ENCODE data around the gene ZBTB7B. TPM values are rescaled to one million over a fixed set of nuclear protein-coding genes. Genes with fewer than 3 reads are reported as not detected.

The ZBTB7B gene
- total and polyA plus RNA-seq, 2 donors (not counting 1 experiment from before 2014, with no cell fraction given): 55.7 to 67.3 TPM

DNA sequence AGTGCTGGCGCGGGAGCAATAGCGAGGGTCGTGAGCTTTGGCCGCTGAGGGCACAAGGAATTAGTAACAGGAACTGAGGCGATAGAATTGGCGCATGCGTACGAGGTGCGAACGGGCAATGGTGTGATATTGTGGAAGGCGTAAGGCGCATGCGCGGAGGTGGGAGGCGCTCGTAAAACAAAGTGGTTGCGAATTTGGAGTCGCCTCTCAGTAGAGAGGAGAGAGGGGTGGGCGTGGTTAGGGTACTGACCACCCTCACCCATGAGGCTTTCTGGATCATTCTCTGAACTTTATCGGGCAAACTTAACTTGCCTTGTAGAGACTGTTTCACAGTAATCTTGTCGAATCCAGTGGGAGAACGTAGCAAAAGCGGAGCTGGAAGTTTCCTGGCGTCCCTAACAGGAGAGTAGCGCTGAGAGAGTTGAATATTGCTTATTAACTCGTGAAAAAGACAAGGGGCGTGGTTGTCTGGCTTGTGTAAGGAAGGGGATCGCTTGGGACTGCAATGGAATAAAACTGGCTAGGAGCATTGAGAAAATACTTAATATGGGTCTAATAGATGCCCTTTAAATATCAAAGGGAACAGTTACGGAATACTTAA is 27.7 kb upstream of the ZBTB7B start:
- H3K4me1 ChIP-seq (ENCODE audit: control insufficient read depth in 2 of 2, insufficient read depth in 2 of 2, low read length in 2 of 2): peaks cover 22 to 44% of the 10 kb centered on the region in 2 donors
- H3K9me3 Mint-ChIP-seq (ENCODE audit: insufficient read depth): no peaks in the 10 kb centered on the region
- H3K27me3 Mint-ChIP-seq: no peaks in the 10 kb centered on the region
- ChIA-PET CTCF (interaction anchor here (0.7 to 8.7 kb wide), 10 partner anchors 8 to 415 kb away, joined by 3 to 110 read pairs (median 8); partner anchors contain the start of genes FLAD1, PBXIP1 and PYGO2), POLR2A (interaction anchor here (0.6 to 3.8 kb wide), 9 partner anchors 13 to 110 kb away, joined by 3 to 32 read pairs (median 8); partner anchors contain the start of genes PBXIP1, PYGO2 and ZBTB7B)
- H3K27ac Mint-ChIP-seq: no peak overlapping the region
- no peak for TF ChIP-seq EZH2 (IDR thresholded peaks at IDR 0.05; ENCODE audit: borderline replicate concordance, insufficient read depth, low read depth, low read length, poor library complexity, severe bottlenecking)
- TF ChIP-seq, protein P1, sequence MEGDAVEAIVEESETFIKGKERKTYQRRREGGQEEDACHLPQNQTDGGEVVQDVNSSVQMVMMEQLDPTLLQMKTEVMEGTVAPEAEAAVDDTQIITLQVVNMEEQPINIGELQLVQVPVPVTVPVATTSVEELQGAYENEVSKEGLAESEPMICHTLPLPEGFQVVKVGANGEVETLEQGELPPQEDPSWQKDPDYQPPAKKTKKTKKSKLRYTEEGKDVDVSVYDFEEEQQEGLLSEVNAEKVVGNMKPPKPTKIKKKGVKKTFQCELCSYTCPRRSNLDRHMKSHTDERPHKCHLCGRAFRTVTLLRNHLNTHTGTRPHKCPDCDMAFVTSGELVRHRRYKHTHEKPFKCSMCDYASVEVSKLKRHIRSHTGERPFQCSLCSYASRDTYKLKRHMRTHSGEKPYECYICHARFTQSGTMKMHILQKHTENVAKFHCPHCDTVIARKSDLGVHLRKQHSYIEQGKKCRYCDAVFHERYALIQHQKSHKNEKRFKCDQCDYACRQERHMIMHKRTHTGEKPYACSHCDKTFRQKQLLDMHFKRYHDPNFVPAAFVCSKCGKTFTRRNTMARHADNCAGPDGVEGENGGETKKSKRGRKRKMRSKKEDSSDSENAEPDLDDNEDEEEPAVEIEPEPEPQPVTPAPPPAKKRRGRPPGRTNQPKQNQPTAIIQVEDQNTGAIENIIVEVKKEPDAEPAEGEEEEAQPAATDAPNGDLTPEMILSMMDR (IDR thresholded peaks at IDR 0.05): no peak
- no peaks in the 10 kb centered on the region for H3K9me3 ChIP-seq (ENCODE audit: control extremely low read depth in 1 of 3, control insufficient read depth in 2 of 3, insufficient read depth in 1 of 3, low read length in 2 of 3)
- WGBS (ENCODE audit: insufficient coverage): under 1% methylated on average over 26 of the region's 30 CpGs
- ATAC-seq (ENCODE audit: low read depth): peak; percentile 51
- peaks cover 5 to 9% of the 10 kb centered on the region in 2 experiments for H3K36me3 ChIP-seq (replicated peaks in 1 of 2; ENCODE audit: control extremely low read depth in 1 of 2, control insufficient read depth in 1 of 2, extremely low read depth in 1 of 2, insufficient read depth in 2 of 2, low read length in 1 of 2)
- H4K20me1 ChIP-seq (ENCODE audit: control insufficient read depth, insufficient read depth, low read length, poor library complexity, severe bottlenecking): peaks cover 31% of the 10 kb centered on the region
- H3K4me2 ChIP-seq (replicated peaks; ENCODE audit: low read depth, low read length, poor library complexity, severe bottlenecking): peak overlapping the region; percentile 86
- peak overlapping the region; percentile 71 to 99 (median 90) for H3K4me3 ChIP-seq (ENCODE audit: control extremely low read depth in 1 of 5, extremely low read depth in 1 of 5, insufficient read depth in 1 of 5, low read depth in 2 of 5, low read length in 4 of 5)
- DNase-seq: peak; percentile 99
- intact Hi-C loops (cut with micrococcal nuclease): loop anchor here (1.0 to 5.0 kb wide), 6 partner anchors 8 to 197 kb away; partner anchors contain the start of genes FLAD1, KRTCAP2 and TRIM46
- H2AFZ ChIP-seq (ENCODE audit: insufficient read depth, low read depth, low read length, poor library complexity, severe bottlenecking): peak overlapping the region; percentile 82
- H3K27ac ChIP-seq (ENCODE audit: low read length in 2 of 2): peak overlapping the region; percentile 90 to 94
- H3K27me3 ChIP-seq (replicated peaks in 1 of 4; ENCODE audit: control extremely low read depth in 1 of 4, control insufficient read depth in 3 of 4, insufficient read depth in 4 of 4, low read length in 3 of 4): no peaks in the 10 kb centered on the region
- H3K4me1 Mint-ChIP-seq: peaks cover 24% of the 10 kb centered on the region
- H3K9ac ChIP-seq (ENCODE audit: low read length): peak overlapping the region; percentile 86
- H3K79me2 ChIP-seq (ENCODE audit: control insufficient read depth, insufficient read depth, low read length): peaks cover 63% of the 10 kb centered on the region
- H3K4me3 Mint-ChIP-seq: no peak overlapping the region
